ENCODE results near the gene CAPN15. TPM values are rescaled to one million over a fixed set of nuclear protein-coding genes. Genes with fewer than 3 reads are reported as not detected.
"Not testable (repeated sequence)": the region's sequence is repeated elsewhere in the genome, so short reads cannot be mapped to it uniquely, and the experiment has no call there.

The CAPN15 gene
- total RNA-seq, 1 donor from 2014 or later, result 9.9 TPM

- H3K9me3 ChIP-seq (ENCODE audit: control insufficient read depth in 3 of 3, low read length in 3 of 3); H3K27me3 ChIP-seq (ENCODE audit: control insufficient read depth in 3 of 3, insufficient read depth in 3 of 3, low read length in 3 of 3); H3K4me3 ChIP-seq (ENCODE audit: low read length in 3 of 3); H3K4me1 ChIP-seq (ENCODE audit: control insufficient read depth in 3 of 3, insufficient read depth in 3 of 3, low read length in 3 of 3); H3K27ac ChIP-seq (ENCODE audit: low read depth, low read length); H3K9ac ChIP-seq (ENCODE audit: low read depth in 1 of 3, low read length in 3 of 3): not testable (repeated sequence)
- peaks cover 23 to 37% (median 24%) of the 10 kb centered on the region in 3 donors for H3K36me3 ChIP-seq (ENCODE audit: control insufficient read depth in 3 of 3, insufficient read depth in 3 of 3, low read length in 3 of 3)
Measured at GRCh38 chr16:507527-507926, 20.0 kb upstream of the CAPN15 start.

GRCh38 chr16:507996-508395, 19.5 kb upstream of the CAPN15 start:
- H3K4me3 ChIP-seq (ENCODE audit: low read length in 3 of 3), result no peak overlapping the region
- no peaks in the 10 kb centered on the region for H3K27me3 ChIP-seq (ENCODE audit: control insufficient read depth in 3 of 3, insufficient read depth in 3 of 3, low read length in 3 of 3)
- peaks cover 20 to 33% (median 24%) of the 10 kb centered on the region in 3 donors for H3K36me3 ChIP-seq (ENCODE audit: control insufficient read depth in 3 of 3, insufficient read depth in 3 of 3, low read length in 3 of 3)
- no peak overlapping the region for H3K9ac ChIP-seq (ENCODE audit: low read depth in 1 of 3, low read length in 3 of 3)
- H3K4me1 ChIP-seq (ENCODE audit: control insufficient read depth in 3 of 3, insufficient read depth in 3 of 3, low read length in 3 of 3), result no peaks in the 10 kb centered on the region
- no peaks in the 10 kb centered on the region for H3K9me3 ChIP-seq (ENCODE audit: control insufficient read depth in 3 of 3, low read length in 3 of 3)
- H3K27ac ChIP-seq (ENCODE audit: low read depth, low read length), result no peak overlapping the region

- Histone ChIP-seq H3K27ac (ENCODE audit: low read depth, low read length) (no peak overlapping the region), H3K4me1 (ENCODE audit: control insufficient read depth in 3 of 3, insufficient read depth in 3 of 3, low read length in 3 of 3) (no peaks in the 10 kb centered on the region), H3K9ac (ENCODE audit: low read depth in 1 of 3, low read length in 3 of 3) (no peak overlapping the region), H3K4me3 (ENCODE audit: low read length in 3 of 3) (no peak overlapping the region), H3K27me3 (ENCODE audit: control insufficient read depth in 3 of 3, insufficient read depth in 3 of 3, low read length in 3 of 3) (no peaks in the 10 kb centered on the region), H3K36me3 (ENCODE audit: control insufficient read depth in 3 of 3, insufficient read depth in 3 of 3, low read length in 3 of 3) (peaks cover 24 to 32% (median 27%) of the 10 kb centered on the region in 3 donors), H3K9me3 (ENCODE audit: control insufficient read depth in 3 of 3, low read length in 3 of 3) (no peaks in the 10 kb centered on the region)
Measured at GRCh38 chr16:508884-509736, 18.4 kb upstream of the CAPN15 start.

- H3K9me3 ChIP-seq (ENCODE audit: control insufficient read depth in 3 of 3, low read length in 3 of 3), result no peaks in the 10 kb centered on the region
- H3K36me3 ChIP-seq (ENCODE audit: control insufficient read depth in 3 of 3, insufficient read depth in 3 of 3, low read length in 3 of 3), result peaks cover 29 to 33% (median 29%) of the 10 kb centered on the region in 3 donors
- no peak overlapping the region for H3K27ac ChIP-seq (ENCODE audit: low read depth, low read length)
- H3K9ac ChIP-seq (ENCODE audit: low read depth in 1 of 3, low read length in 3 of 3), result no peak overlapping the region
- no peaks in the 10 kb centered on the region for H3K27me3 ChIP-seq (ENCODE audit: control insufficient read depth in 3 of 3, insufficient read depth in 3 of 3, low read length in 3 of 3)
- H3K4me3 ChIP-seq (ENCODE audit: low read length in 3 of 3), result no peak overlapping the region
- no peaks in the 10 kb centered on the region for H3K4me1 ChIP-seq (ENCODE audit: control insufficient read depth in 3 of 3, insufficient read depth in 3 of 3, low read length in 3 of 3)
Measured at GRCh38 chr16:510066-510825, 17.3 kb upstream of the CAPN15 start.

- peaks cover 28 to 30% (median 29%) of the 10 kb centered on the region in 3 donors for H3K36me3 ChIP-seq (ENCODE audit: control insufficient read depth in 3 of 3, insufficient read depth in 3 of 3, low read length in 3 of 3)
- no peak overlapping the region for H3K9ac ChIP-seq (ENCODE audit: low read depth in 1 of 3, low read length in 3 of 3)
- H3K27ac ChIP-seq (ENCODE audit: low read depth, low read length), result no peak overlapping the region
- no peaks in the 10 kb centered on the region for H3K27me3 ChIP-seq (ENCODE audit: control insufficient read depth in 3 of 3, insufficient read depth in 3 of 3, low read length in 3 of 3)
- H3K4me1 ChIP-seq (ENCODE audit: control insufficient read depth in 3 of 3, insufficient read depth in 3 of 3, low read length in 3 of 3), result no peaks in the 10 kb centered on the region
- no peaks in the 10 kb centered on the region for H3K9me3 ChIP-seq (ENCODE audit: control insufficient read depth in 3 of 3, low read length in 3 of 3)
- H3K4me3 ChIP-seq (ENCODE audit: low read length in 3 of 3), result no peak overlapping the region
Measured at GRCh38 chr16:512802-513201, 14.7 kb upstream of the CAPN15 start.

- H3K4me1 ChIP-seq (ENCODE audit: control insufficient read depth in 3 of 3, insufficient read depth in 3 of 3, low read length in 3 of 3), result peaks cover 1 to 4% (median 2%) of the 10 kb centered on the region in 3 donors
- no peak overlapping the region for H3K9ac ChIP-seq (ENCODE audit: low read depth in 1 of 3, low read length in 3 of 3)
- H3K36me3 ChIP-seq (ENCODE audit: control insufficient read depth in 3 of 3, insufficient read depth in 3 of 3, low read length in 3 of 3), result peaks cover 28 to 32% (median 30%) of the 10 kb centered on the region in 3 donors
- H3K4me3 ChIP-seq (ENCODE audit: low read length in 3 of 3), result no peak overlapping the region
- no peak overlapping the region for H3K27ac ChIP-seq (ENCODE audit: low read depth, low read length)
- no peaks in the 10 kb centered on the region for H3K27me3 ChIP-seq (ENCODE audit: control insufficient read depth in 3 of 3, insufficient read depth in 3 of 3, low read length in 3 of 3)
- H3K9me3 ChIP-seq (ENCODE audit: control insufficient read depth in 3 of 3, low read length in 3 of 3), result no peaks in the 10 kb centered on the region
Measured at GRCh38 chr16:513950-514349, 13.6 kb upstream of the CAPN15 start.

- Histone ChIP-seq H3K27me3 (ENCODE audit: control insufficient read depth in 3 of 3, insufficient read depth in 3 of 3, low read length in 3 of 3) (no peaks in the 10 kb centered on the region), H3K36me3 (ENCODE audit: control insufficient read depth in 3 of 3, insufficient read depth in 3 of 3, low read length in 3 of 3) (peaks cover 31 to 41% (median 37%) of the 10 kb centered on the region in 3 donors), H3K4me1 (ENCODE audit: control insufficient read depth in 3 of 3, insufficient read depth in 3 of 3, low read length in 3 of 3) (peaks cover 5 to 8% (median 6%) of the 10 kb centered on the region in 3 donors), H3K27ac (ENCODE audit: low read depth, low read length) (no peak overlapping the region), H3K9me3 (ENCODE audit: control insufficient read depth in 3 of 3, low read length in 3 of 3) (no peaks in the 10 kb centered on the region), H3K4me3 (ENCODE audit: low read length in 3 of 3) (no peak overlapping the region), H3K9ac (ENCODE audit: low read depth in 1 of 3, low read length in 3 of 3) (no peak overlapping the region)
Measured at GRCh38 chr16:515175-515938, 12.2 kb upstream of the CAPN15 start.

GRCh38 chr16:515939-516226, 11.6 kb upstream of the CAPN15 start:
- H3K4me3 ChIP-seq (ENCODE audit: low read length in 3 of 3), result no peak overlapping the region
- H3K27me3 ChIP-seq (ENCODE audit: control insufficient read depth in 3 of 3, insufficient read depth in 3 of 3, low read length in 3 of 3), result no peaks in the 10 kb centered on the region
- H3K9me3 ChIP-seq (ENCODE audit: control insufficient read depth in 3 of 3, low read length in 3 of 3), result no peaks in the 10 kb centered on the region
- peaks cover 33 to 43% (median 40%) of the 10 kb centered on the region in 3 donors for H3K36me3 ChIP-seq (ENCODE audit: control insufficient read depth in 3 of 3, insufficient read depth in 3 of 3, low read length in 3 of 3)
- H3K27ac ChIP-seq (ENCODE audit: low read depth, low read length), result no peak overlapping the region
- peaks cover 5 to 8% (median 6%) of the 10 kb centered on the region in 3 donors for H3K4me1 ChIP-seq (ENCODE audit: control insufficient read depth in 3 of 3, insufficient read depth in 3 of 3, low read length in 3 of 3)
- no peak overlapping the region for H3K9ac ChIP-seq (ENCODE audit: low read depth in 1 of 3, low read length in 3 of 3)

GRCh38 chr16:516301-516700, 11.2 kb upstream of the CAPN15 start:
- H3K4me3 ChIP-seq (ENCODE audit: low read length in 3 of 3), result no peak overlapping the region

More at GRCh38 chr16:516301-516700, 11.2 kb upstream of the CAPN15 start:
- Histone ChIP-seq H3K27ac (ENCODE audit: low read depth, low read length) (no peak overlapping the region), H3K36me3 (ENCODE audit: control insufficient read depth in 3 of 3, insufficient read depth in 3 of 3, low read length in 3 of 3) (peaks cover 37 to 47% (median 44%) of the 10 kb centered on the region in 3 donors), H3K9me3 (ENCODE audit: control insufficient read depth in 3 of 3, low read length in 3 of 3) (no peaks in the 10 kb centered on the region), H3K27me3 (ENCODE audit: control insufficient read depth in 3 of 3, insufficient read depth in 3 of 3, low read length in 3 of 3) (no peaks in the 10 kb centered on the region), H3K9ac (ENCODE audit: low read depth in 1 of 3, low read length in 3 of 3) (no peak overlapping the region), H3K4me1 (ENCODE audit: control insufficient read depth in 3 of 3, insufficient read depth in 3 of 3, low read length in 3 of 3) (peaks cover 5 to 8% (median 6%) of the 10 kb centered on the region in 3 donors)

All from skeletal muscle tissue (tissue), 4 donors.